Effector memory CD4-positive, alpha-beta T cell (primary cell): ENCODE results near the gene PTPRS.

Source experiments
- DNase-seq, 3 donors: peaks; one replicate each; pipeline ENCODE4 v3.0.0-alpha.2; 2020
- H3K27ac ChIP-seq: 2 replicates; pipeline ENCODE4 v1.7.0; 2013; ENCODE audit warnings: mild to moderate bottlenecking, low read length, moderate library complexity; ENCODE audit not compliant: insufficient read depth, poor library complexity, severe bottlenecking
- H3K27me3 ChIP-seq: replicated peaks from 2 replicates; pipeline ENCODE4 v1.7.0; 2013; ENCODE audit warnings: mild to moderate bottlenecking, low read length; ENCODE audit not compliant: insufficient read depth, control insufficient read depth, poor library complexity, severe bottlenecking
- H3K36me3 ChIP-seq: 2 replicates; pipeline ENCODE4 v1.7.0; 2013; ENCODE audit warnings: mild to moderate bottlenecking, low read length, moderate library complexity; ENCODE audit not compliant: control insufficient read depth, insufficient read depth
- H3K4me1 ChIP-seq: 2 replicates; pipeline ENCODE4 v1.7.0; 2013; ENCODE audit warnings: low read length, mild to moderate bottlenecking; ENCODE audit not compliant: control insufficient read depth, insufficient read depth, poor library complexity, severe bottlenecking
- H3K4me3 ChIP-seq: 2 replicates; pipeline ENCODE4 v1.7.0; 2013; ENCODE audit warnings: low read length, low read depth, mild to moderate bottlenecking; ENCODE audit not compliant: insufficient read depth, poor library complexity, severe bottlenecking
- H3K9me3 ChIP-seq: 2 replicates; pipeline ENCODE4 v1.7.0; 2013; ENCODE audit warnings: mild to moderate bottlenecking, low read length, moderate library complexity; ENCODE audit not compliant: control insufficient read depth

The PTPRS gene

DNA sequence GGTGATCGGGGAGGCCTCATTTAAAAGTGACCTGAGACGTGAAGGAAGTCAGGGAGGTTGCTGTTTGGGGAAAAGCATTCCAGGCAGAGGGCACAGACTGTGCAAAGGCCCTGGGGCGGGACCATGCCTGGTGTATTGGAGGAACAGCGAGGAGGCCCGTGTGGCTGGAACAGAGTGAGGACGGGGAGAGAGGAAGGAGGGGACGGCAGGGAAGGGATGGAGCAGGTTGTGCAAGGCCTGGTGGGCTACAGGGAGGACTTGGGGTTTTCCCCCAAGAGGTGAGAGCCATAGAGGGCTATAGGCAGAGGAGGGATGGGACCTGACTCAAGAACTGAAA, 17.2 kb downstream of the PTPRS start:
- Histone ChIP-seq H3K27me3 (no peaks in the 10 kb centered on the region), H3K27ac (no peak overlapping the region), H3K4me3 (no peak overlapping the region), H3K9me3 (no peaks in the 10 kb centered on the region), H3K36me3 (no peaks in the 10 kb centered on the region), H3K4me1 (no peaks in the 10 kb centered on the region)
- DNase-seq = no peak

DNA sequence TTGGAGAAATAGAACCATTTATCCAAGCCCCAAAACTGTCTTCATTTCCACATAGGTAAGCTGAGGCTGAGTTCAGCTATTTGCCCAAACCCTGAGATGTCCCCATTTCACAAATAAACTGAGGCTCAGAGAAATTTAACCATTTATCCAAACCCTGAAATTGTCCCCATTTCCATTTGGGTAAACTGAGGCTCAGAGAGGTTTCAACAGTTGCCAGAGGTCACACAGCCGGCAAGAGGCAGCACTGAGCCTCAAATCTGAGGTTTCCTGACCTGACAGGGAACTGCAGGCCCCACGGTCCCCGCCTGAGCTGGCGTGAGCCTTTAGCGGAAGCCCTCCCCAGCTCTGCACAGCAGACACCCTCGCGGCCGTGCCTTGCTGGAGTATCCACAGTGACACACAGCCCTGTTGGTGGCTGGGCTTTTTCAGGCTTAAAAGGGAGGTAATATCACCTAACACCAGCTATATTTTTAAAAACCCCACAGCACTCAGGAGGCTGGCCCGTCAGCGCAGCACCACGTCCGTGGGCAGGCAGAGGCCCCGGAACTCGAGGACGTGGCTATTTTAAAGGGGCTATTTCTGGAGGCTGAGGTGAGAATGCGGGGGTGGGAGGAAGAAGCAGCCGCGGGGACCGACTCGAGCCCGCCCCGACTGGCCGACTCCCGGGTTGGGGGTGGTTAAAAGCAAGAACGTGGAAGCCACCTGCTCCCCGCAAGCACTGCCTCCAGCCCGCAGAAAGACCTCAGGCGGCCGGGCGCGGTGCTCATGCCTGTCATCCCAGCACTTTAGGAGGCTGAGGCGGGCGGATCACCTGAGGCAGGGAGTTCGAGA, 18.5 kb downstream of the PTPRS start:
- no peaks in the 10 kb centered on the region for H3K4me1 ChIP-seq
- H3K4me3 ChIP-seq = no peak overlapping the region
- no peaks in the 10 kb centered on the region for H3K27me3 ChIP-seq
- H3K27ac ChIP-seq = no peak overlapping the region
- no peaks in the 10 kb centered on the region for H3K9me3 ChIP-seq
- H3K36me3 ChIP-seq = no peaks in the 10 kb centered on the region
- DNase-seq = no peak

DNA sequence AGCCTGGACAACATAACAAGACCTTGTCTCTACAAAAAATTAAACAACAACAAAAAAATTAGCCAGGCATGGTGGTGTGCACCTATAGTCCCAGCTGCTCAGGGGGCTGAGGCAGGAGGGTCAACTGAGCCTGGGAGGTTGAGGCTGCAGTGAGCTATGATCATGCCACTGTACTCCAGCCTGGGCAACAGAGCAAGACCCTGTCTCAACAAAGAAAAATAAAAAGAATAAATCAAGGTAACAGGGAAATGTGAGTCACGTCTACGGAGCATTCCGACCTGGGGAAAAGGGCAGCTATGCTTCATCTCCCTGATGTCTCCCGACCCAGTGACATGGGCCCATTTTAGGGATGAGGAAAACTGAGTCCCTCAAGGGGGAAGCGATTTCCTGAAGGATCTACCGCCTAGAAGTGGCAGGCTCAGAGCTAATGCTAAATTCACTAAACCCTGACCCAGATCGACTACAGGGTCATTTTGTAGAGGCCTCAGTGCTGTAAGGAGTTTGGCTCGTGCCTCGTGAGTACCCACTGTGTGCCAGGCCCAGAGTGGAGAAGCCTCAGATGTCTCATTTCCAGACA, 19.5 kb downstream of the PTPRS start:
- Histone ChIP-seq H3K4me1 (no peaks in the 10 kb centered on the region), H3K27ac (no peak overlapping the region), H3K4me3 (no peak overlapping the region), H3K27me3 (no peaks in the 10 kb centered on the region), H3K36me3 (no peaks in the 10 kb centered on the region), H3K9me3 (no peaks in the 10 kb centered on the region)
- no peak for DNase-seq

DNA sequence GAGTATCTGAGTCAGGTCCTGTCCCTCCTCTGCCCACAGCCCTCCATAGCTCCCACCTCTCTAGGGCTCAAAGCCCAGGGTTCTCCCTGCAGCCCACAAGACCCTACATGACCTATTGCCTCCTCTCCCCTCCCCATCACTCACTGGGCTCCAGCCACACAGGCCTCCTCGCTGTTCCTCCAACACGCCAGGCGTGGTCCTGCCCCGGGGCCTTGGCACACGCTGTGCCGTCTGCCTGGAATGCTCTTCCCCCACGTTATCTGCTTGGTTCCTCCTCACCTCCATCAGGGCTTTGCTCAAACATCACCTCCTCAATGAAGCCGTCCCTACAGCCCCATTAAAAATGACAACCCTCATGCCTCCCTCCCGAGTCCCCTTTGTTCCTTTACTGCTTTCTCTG, 21.1 kb downstream of the PTPRS start:
- Histone ChIP-seq H3K4me3 (no peak overlapping the region), H3K27ac (no peak overlapping the region), H3K9me3 (no peaks in the 10 kb centered on the region), H3K27me3 (no peaks in the 10 kb centered on the region), H3K4me1 (no peaks in the 10 kb centered on the region), H3K36me3 (no peaks in the 10 kb centered on the region)
- no peak for DNase-seq

DNA sequence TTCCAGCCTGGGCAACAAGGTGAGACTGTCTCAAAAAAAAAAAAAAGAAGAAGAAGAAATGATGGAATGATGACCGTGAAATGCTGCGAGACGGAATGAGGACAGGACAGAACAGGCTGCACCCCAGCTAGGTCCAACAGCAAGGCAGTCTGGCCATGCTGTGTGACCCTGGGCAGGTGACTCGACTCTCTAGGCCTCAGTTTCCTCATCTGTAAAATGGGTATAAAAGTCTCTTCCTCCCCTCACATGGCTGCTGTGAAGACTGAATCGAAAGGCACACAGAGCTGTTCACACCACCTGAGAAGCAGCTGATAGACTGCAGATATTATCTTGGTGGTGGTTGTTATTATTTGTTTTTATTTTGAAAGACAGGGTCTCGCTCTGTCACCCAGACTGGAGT, 22.3 kb downstream of the PTPRS start:
- H3K27ac ChIP-seq = no peak overlapping the region
- H3K36me3 ChIP-seq = no peaks in the 10 kb centered on the region
- DNase-seq = no peak
- H3K27me3 ChIP-seq = no peaks in the 10 kb centered on the region
- no peaks in the 10 kb centered on the region for H3K4me1 ChIP-seq
- no peak overlapping the region for H3K4me3 ChIP-seq
- no peaks in the 10 kb centered on the region for H3K9me3 ChIP-seq

DNA sequence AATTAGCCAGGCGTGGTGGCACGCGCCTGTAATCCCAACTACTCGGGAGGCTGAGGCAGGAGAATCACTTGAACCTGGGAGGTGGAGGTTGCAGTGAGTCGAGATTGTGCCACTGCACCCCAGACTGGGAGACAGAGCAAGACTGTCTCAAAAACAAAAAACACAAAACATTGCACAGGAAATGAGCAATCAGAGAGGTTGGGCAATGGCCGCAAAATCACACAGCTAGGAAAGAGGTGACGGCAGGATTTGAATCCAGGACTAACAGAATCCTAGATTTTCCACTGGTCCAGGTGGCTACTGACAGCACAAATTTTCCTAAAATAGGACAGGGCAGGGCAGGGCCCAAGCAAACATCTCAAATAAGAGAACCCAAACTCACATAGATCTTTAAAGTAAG, 23.3 kb downstream of the PTPRS start:
- H3K36me3 ChIP-seq = no peaks in the 10 kb centered on the region
- no peaks in the 10 kb centered on the region for H3K9me3 ChIP-seq
- no peaks in the 10 kb centered on the region for H3K4me1 ChIP-seq
- DNase-seq = no peak
- no peak overlapping the region for H3K4me3 ChIP-seq
- H3K27ac ChIP-seq = no peak overlapping the region
- no peaks in the 10 kb centered on the region for H3K27me3 ChIP-seq

DNA sequence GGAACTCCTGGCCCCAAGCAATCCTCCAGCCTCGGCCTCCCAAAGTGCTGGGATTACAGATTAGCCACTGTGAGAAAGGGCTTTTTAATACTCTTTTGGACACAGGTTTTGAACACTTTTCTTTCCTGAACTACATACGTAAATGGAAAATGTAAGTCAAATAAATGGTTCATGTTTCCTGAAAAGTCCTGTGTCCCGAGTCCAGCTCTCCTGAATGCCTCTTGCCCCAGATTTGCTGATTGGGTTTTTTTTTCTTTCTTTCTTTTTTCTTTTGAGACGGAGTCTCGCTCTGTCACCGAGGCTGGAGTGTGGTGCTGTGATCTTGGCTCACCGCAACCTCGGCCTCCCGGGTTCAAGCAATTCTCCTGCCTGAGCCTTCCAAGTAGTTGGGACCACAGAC, 24.5 kb downstream of the PTPRS start:
- Histone ChIP-seq H3K27me3 (no peaks in the 10 kb centered on the region), H3K4me3 (no peak overlapping the region), H3K27ac (no peak overlapping the region), H3K9me3 (no peaks in the 10 kb centered on the region), H3K4me1 (no peaks in the 10 kb centered on the region), H3K36me3 (no peaks in the 10 kb centered on the region)
- no peak for DNase-seq

DNA sequence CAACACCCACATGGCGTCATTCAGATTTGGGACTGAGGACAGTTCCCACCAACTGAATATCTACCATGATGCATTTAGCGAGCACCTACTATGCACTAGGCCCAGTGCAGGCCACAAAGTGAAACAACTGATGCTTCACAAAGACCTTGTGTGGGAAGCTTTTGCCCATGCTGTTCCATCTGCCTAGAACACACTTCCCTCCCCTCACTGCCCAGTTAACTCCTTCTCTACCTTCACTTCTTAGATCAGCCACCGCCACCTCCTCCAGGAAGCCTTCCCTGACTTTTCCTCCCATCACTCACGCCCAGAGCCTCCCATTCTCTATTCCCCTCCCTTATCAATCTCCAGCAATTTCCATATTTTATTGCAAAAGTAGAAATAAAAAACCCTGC, 25.7 kb downstream of the PTPRS start:
- Histone ChIP-seq H3K4me3 (no peak overlapping the region), H3K9me3 (no peaks in the 10 kb centered on the region), H3K27me3 (no peaks in the 10 kb centered on the region), H3K36me3 (no peaks in the 10 kb centered on the region), H3K27ac (no peak overlapping the region), H3K4me1 (no peaks in the 10 kb centered on the region)
- no peak for DNase-seq

DNA sequence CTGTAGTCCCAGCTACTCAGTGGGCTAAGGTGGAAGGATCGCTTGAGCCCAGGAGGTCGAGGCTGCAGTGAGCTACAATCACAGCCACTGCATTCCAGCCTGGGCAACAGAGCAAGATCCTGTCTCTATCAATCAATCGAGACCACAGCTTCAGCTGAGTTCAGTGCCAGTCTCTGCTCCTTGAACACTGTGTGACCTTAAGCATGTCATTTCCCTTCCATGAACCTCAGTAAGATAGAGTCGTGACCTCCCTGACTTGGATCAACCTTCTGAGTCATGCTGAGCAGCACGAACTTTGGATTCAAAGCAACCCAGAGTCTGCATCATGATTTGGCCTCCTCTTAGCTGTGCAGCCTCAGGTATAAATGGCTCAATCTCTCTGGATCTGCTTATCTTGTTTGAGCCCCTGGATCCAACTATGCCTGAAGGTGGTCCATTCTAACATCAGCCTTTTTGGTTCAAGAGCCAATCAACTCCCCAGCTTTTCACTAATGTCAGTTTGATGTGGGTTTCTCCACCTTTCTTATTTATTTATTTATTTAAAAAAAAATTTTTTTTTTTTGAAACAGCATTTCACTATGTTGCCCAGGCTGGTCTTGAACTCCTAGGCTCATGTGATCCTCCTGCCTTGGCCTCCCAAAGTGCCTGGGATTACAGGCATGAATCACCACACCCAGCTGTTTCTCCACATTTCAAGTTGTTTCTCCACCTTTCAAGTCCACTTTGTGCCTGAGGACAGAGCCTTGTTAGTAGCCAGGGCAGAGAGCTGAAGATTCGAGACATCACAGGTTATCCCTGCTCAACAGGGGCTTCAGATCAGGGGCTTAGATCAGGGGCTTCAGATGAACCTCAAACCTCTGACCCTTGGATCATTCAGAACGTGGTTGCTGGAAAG, 26.4 kb downstream of the PTPRS start:
- H3K4me1 ChIP-seq = no peaks in the 10 kb centered on the region
- no peaks in the 10 kb centered on the region for H3K36me3 ChIP-seq
- H3K27ac ChIP-seq = no peak overlapping the region
- no peaks in the 10 kb centered on the region for H3K27me3 ChIP-seq
- H3K4me3 ChIP-seq = no peak overlapping the region
- no peaks in the 10 kb centered on the region for H3K9me3 ChIP-seq
- no peak for DNase-seq

DNA sequence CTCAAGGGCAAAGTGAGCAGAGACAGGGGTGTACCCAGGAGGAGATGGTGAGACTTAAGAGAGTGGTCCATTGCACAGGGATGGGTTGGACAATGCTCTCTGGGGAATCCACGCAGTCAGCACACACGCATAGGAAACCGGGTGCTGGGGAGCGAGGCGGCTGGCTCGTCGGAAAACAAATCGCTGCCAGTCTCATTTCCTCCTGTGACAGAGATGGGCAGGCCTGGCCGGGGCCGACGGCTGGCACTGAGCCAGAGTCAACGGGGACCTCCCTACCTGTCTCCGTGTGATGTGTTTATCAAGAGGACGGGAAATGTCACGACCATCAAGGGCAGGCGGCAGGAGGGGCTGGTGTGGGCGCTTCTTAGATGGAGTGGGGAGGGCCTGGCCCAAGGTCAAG, 27.3 kb downstream of the PTPRS start:
- no peaks in the 10 kb centered on the region for H3K9me3 ChIP-seq
- H3K36me3 ChIP-seq = no peaks in the 10 kb centered on the region
- no peak overlapping the region for H3K4me3 ChIP-seq
- no peak for DNase-seq
- no peak overlapping the region for H3K27ac ChIP-seq
- H3K4me1 ChIP-seq = no peaks in the 10 kb centered on the region
- H3K27me3 ChIP-seq = no peaks in the 10 kb centered on the region
